Kidney epithelial cell (primary cell): Measurements from ENCODE around the gene NRP1. TPM values are rescaled to one million over a fixed set of nuclear protein-coding genes. Genes with fewer than 3 reads are reported as not detected.

Experiments used
- DNase-seq: peaks from one replicate; pipeline ENCODE4 v3.0.0-alpha.2; 2010; ENCODE audit warnings: low read depth
- H3K27me3 ChIP-seq: 2 replicates; pipeline ENCODE4 v1.6.0; 2011; ENCODE audit warnings: low read length; ENCODE audit not compliant: control insufficient read depth, insufficient read depth
- H3K36me3 ChIP-seq: 2 replicates; pipeline ENCODE4 v1.5.1; 2011; ENCODE audit warnings: low read length; ENCODE audit not compliant: control insufficient read depth, insufficient read depth
- H3K4me3 ChIP-seq: 2 replicates; pipeline ENCODE4 v1.5.1; 2011; ENCODE audit warnings: low read depth, mild to moderate bottlenecking, control low read depth, low read length
- CTCF ChIP-seq: IDR thresholded peaks from 2 replicates; pipeline ENCODE4 v1.5.1; 2011; ENCODE audit warnings: mild to moderate bottlenecking, moderate library complexity, low read length, control low read depth, inconsistent platforms; ENCODE audit not compliant: insufficient read depth, poor library complexity, severe bottlenecking
- total RNA-seq: library from RNA; depleted of rRNA; stranded (reverse); fragments of >200 nt; gene quantifications from 2 replicates; pipeline ENCODE4 v1.2.3, GENCODE V29; 2015

NRP1 gene
- total RNA-seq, 1 donor from 2014 or later, result 72.6 TPM

- Histone ChIP-seq H3K36me3 (peaks cover 3% of the 10 kb centered on the region), H3K4me3 (no peak overlapping the region), H3K27me3 (no peaks in the 10 kb centered on the region)
- no peak for TF ChIP-seq CTCF
- no peak for DNase-seq
Measured at GRCh38 chr10:33176688-33177087, 157.8 kb downstream of the NRP1 start.

DNA sequence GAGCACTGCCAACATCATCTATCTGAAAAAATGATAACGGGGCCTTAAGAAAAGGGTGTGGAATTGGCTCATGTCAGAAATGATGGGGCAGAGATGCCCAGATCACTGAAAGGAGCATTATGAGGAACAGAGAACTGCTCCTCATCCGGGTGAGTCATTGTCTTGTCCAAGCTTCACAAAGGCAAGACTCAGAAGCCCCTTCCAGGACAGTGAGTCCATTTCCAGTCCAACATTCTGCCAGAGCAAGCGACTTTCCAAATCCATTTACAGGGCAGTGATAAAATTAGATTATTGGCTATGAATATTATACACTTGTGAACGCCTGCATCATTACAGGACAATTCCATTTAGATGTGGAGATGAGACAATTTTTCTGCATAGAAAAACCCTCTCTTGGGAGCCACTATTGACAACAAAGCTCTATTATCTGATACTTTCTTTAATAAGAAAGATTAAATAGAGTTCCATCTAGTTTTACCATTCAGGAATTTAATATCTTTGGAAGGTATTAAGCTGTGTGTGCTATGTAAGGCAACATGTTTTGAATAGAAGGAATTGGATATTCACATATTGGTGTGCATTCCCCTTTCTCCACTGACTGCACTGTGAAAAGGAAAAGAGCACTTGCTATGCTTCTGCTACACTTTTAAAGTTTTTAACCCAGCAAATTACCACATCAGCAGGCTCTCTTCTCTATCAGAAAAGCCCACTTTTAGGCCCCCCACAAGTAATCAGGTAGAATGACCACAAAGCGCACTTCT is 159.6 kb downstream of the NRP1 start:
- no peak for DNase-seq
- Histone ChIP-seq H3K36me3 (peaks cover 3% of the 10 kb centered on the region), H3K27me3 (no peaks in the 10 kb centered on the region), H3K4me3 (no peak overlapping the region)
- no peak for TF ChIP-seq CTCF

- no peak for DNase-seq
- no peak overlapping the region for H3K4me3 ChIP-seq
- no peak for TF ChIP-seq CTCF
- no peaks in the 10 kb centered on the region for H3K36me3 ChIP-seq
- no peaks in the 10 kb centered on the region for H3K27me3 ChIP-seq
Measured at GRCh38 chr10:33165911-33166310, 168.6 kb downstream of the NRP1 start.

DNA sequence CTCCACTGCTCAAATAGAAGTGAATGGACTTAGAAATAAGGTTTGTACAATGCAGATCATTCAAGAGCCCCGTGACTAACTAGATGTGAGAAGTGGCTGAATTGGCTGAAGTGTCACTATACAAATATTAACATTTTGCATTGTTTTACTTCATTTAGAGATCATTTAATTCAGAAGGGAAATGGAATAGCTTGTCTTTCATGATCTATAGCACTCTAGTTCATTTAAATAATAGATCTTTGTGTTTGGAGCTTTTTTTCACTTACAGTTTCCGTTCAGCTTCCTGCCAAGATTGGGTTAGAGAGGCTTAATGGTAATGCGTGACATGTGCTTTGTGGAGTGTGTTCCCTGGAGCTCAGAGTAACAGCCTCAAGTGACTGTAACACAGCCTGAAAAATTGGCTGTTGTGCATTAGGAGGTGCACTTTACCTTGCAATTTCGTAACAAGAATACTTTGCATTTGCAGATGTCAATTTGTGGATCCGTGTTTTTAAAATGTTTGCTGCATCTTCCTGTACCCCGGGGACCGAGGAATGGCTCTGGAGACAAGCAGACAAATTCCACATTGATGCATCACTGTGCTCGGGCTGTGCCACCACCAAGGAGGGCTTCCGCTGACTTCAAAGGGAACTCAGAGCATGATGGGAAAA is 170.3 kb downstream of the NRP1 start:
- no peak for DNase-seq
- no peak overlapping the region for H3K4me3 ChIP-seq
- no peaks in the 10 kb centered on the region for H3K27me3 ChIP-seq
- no peak for TF ChIP-seq CTCF
- H3K36me3 ChIP-seq, result no peaks in the 10 kb centered on the region

DNA sequence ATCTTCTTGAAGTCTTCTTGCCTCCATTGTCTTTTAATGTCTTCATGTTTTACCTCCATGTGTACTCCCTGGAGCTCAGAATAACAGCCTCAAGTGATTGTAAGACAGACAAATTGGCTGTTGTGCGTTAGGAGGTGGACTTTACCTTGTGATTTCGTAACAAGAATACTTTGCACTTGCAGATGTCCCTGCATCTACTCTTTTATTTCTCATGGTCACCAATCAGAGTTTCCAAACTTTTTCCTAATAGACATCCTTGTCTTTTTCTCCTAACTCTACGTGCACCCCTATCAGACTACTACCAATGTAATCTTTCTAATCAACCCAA is 172.3 kb downstream of the NRP1 start:
- DNase-seq, result no peak
- Histone ChIP-seq H3K4me3 (no peak overlapping the region), H3K36me3 (no peaks in the 10 kb centered on the region), H3K27me3 (no peaks in the 10 kb centered on the region)
- TF ChIP-seq CTCF, result no peak
